MM.1S (cell line): ENCODE measurements around the gene CCDC102B.

Experiments used
- EZH2 ChIP-seq: fragments of 300-600 bp; sonication (generic); optimal IDR thresholded peaks from 2 replicates; pipeline ENCODE3; 2017; ENCODE audit warnings: low read depth, mild to moderate bottlenecking, antibody characterized with exemption, low read length, mixed read lengths
- EZH2phosphoT487 ChIP-seq: fragments of 300-600 bp; sonication (generic); IDR thresholded peaks from 2 replicates; pipeline ENCODE4 v1.6.1; 2018; ENCODE audit warnings: antibody characterized with exemption, low read length
- TF ChIP-seq, protein P1 (sequence below): fragments of 300-600 bp; sonication (generic); IDR thresholded peaks from 2 replicates; pipeline ENCODE4 v1.5.1; 2016; ENCODE audit warnings: antibody characterized with exemption, low read length, mixed read lengths

DNA sequence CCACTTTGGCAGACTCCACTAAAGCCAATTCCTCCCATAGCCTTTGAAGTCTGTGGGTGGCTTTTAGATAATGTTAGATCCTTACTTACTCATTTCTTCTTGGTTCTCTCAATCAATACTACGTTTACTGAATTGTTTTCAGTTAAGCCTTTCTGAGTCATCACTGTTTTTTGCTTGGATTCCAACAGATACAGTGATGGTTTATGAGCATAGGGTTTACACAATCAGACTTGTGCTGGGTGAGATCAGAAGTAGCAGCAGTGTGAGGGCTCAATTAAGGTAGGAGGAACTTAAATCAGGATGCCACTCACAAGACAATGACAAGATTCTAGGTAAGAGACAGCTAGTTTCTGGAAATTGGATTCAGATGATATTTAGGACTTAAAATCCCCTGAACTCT is 305.1 kb downstream of the CCDC102B start:
- TF ChIP-seq, protein P1, sequence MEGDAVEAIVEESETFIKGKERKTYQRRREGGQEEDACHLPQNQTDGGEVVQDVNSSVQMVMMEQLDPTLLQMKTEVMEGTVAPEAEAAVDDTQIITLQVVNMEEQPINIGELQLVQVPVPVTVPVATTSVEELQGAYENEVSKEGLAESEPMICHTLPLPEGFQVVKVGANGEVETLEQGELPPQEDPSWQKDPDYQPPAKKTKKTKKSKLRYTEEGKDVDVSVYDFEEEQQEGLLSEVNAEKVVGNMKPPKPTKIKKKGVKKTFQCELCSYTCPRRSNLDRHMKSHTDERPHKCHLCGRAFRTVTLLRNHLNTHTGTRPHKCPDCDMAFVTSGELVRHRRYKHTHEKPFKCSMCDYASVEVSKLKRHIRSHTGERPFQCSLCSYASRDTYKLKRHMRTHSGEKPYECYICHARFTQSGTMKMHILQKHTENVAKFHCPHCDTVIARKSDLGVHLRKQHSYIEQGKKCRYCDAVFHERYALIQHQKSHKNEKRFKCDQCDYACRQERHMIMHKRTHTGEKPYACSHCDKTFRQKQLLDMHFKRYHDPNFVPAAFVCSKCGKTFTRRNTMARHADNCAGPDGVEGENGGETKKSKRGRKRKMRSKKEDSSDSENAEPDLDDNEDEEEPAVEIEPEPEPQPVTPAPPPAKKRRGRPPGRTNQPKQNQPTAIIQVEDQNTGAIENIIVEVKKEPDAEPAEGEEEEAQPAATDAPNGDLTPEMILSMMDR: no peak
- no peak for TF ChIP-seq EZH2
- no peak for TF ChIP-seq EZH2phosphoT487
